HUDEP-2 (cell line): ENCODE data around the gene GPC1.

Source experiments
- DNase-seq, 76 experiments: peaks; one replicate each; lab custom pipeline; 2025; ENCODE audit not compliant: unreplicated experiment in 76 of 76; lab: John Stamatoyannopoulos, UW

GPC1 gene

DNA sequence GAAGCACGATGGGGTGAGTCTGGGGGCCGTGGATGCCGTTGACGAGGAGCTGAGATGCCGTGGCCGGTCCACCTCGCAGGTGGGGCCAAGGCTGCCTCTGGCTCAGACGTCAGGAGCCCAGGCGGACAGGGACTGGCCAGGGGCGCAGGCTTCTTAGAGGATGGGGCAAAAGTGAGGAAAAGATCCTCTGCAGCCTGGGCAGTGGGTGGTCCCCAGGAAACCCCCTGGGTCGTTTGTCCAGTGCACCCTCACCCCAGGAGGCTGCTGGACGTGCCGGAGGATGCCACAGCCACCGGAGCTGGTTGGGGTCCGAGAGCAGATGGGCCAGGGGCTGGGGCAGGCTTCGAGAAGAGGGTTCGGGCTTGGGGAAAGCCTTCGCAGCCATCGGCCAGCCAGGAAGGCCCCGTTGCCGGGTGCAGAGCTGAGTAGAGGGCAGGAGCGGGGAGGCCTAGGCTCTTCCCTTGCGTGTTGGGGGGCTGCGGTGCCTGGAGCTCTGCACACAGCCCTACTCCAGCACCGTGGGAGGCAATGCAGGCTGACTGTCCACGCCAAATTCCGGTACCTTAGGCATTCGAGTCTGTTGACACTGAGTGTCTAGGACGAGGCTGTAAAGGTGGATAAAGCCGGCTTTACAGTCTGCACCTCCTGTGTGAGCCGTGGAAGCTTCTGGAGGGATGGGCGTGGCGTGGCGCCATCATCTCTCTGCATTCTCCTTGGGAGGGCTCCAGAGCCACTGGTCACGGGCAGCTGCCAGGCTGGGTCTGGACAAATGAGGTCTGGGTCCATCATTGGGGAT, 18.8 kb downstream of the GPC1 start:
- no peak for DNase-seq

DNA sequence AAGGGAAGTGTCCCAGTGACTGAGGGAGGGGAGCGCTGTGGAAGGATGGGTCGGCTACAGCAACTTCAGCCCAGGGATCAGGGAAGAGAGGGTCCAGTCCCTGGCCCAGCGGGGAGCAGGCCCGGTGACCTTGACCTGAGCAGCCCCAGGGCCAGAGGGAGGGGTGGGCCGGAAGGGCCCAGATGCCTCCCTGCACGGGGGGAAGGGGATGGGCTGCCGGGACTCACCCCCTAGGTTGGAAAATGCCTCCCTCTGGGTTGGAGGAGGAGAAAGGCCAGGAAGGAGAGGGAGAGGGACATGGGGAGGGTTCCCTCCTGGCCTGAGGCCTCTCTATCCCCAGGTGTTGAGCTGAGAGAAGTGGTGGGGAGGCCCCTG, 19.8 kb downstream of the GPC1 start:
- DNase-seq, result no peak

DNA sequence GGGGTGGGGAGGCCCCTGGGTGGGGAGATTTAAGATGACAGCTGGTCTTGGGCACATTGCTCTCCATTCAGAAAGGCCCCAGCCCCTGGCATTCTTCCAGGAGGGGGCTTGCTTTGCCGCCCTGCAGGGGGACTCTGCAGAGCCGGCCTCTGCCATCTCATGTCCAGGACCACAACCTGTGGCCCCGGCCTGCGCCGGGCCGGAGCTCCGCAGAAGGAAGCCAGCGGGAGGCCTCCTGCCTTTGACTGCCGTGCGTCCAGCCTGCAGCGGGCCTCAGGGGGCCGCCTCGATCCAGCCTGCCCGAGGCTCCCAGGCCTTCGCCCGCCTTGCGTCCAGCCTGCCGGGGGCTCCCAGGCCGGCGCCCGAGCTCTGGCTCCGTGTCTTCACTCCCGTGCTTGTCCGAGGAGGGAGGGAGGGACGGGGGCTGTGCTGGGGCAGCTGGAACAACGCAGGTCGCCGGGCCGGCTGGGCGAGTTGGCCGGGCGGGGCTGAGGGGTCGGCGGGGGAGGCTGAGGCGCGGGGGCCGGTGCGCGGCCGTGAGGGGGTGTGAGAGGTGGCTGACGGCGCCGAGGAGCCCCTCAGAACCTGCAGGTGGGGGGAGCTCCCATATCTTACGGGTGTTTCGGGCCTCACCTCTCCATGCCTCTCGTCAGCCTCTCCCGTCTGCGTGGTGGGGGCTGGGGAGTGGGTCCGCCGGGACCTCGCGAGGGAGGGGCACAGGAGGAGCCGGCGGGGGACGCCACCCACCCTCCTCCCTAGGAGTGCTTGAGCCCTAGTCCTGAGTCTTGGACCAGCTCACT, 20.4 kb downstream of the GPC1 start:
- DNase-seq, result no peak

DNA sequence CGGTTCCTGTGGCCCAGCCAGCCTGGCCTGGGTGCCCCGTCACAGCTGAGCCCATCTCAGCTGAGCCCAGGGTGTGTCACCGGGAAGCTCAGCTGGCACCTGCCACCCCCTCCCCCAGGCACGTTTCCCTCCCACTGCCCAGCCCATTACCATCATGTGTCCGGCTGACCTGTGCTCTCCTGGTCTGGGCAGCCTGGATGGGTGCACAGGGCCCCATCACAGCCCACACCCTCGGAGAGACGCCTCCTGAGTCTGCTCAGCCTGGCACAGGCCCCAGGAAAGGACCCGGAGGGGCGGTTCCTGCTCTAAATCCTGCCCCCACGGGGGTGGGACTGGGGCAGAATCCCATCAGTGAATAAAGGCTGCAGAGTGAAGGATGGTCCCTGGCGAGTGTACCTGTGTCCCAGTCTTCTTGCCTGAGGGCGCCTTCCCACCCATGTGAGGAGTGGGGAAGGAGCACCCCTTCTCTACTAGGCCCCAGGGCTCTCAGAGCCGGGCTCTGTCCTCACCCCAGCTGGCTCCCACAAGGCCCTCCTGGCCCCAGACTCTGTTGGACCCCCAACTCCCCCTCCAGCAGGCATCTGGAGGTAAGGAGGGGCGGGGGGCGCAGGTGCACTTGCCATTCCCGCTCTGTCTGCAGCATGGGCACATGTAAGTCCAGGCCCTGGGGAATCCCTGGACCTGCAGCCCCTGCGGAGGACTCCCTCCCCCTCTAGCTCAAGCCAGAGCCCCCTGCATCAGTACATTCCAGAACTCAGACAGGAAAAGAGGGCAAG, 21.2 kb downstream of the GPC1 start:
- no peak for DNase-seq

DNA sequence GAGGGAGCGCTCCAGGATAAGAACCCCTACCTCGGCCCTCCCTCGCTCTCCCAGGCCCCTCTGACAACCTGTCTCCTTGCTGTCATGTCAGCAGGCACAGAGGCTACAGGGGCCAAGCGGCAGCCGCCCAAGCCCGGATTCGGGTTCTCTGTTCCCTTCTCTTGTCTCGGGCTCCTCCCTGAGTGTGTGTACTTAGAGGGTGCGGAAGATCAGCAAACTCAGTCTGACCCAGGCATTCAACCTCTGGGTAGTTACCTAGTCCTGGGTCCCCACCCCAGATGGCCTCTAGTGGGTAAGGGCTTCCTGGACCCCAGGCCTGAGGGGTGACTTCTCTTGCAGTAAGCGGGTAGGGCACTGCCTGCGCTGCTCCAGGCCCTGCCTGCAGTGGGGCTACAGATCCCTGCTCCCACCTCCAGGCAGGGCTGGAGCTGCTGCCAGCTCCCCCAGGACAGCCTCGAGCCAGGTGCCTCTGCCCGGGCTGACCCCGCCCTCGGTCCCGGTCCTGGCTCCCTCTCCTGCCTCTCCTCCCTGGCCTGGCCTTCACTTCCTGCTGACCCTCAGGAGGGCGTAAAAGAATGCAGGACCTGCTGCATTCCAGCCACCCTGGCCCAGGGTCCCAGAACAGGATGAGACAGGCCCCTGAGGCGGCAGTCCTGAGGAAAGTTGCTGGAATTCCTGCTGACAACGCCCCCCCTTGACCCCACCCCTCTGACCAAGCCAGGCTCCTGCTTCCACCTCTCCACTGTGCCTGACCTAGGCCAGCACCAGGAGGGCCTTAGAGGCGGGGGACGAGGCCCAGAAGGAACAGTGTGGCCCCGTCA, 22.0 kb downstream of the GPC1 start:
- no peak for DNase-seq

DNA sequence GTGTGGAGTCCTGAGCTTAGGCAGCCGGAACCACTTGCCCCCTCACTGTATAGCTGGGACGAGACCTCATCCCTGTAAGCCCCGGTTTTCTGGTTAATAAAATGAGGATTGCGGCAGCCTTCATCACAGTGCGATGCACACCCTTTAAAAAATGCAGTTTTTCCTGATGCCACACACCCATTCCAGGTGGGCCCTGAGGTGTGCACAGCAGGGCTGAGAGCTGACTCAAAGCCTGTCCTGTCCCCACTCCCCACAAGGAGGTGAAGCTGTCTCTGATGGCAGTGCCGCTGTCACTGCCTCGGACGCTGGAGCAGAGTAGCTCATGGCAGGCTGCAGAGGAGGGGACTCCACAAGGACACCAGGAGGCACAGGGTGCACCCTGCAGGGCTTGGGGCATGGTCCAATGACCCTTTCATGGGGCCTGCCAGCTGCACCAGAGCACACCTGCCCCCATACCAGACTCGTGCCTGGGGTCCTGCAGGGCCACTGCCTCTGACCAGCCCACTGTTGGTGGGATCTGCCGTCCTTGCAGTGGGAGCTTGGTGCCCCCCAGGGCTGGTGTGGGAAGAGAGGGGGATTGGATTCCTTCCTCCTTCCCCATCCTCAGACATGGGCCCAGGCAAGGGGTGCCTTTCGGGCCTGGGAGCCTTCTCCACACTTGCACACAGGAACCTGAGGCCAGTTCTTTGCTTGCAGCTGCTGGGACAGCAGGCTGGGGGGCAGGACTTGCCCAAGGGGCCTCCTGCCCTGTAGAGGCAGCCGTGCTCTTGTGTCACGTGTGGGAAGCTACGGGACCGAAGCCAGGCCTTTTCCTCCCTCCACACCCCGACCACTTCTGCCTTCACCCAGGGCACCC, 22.8 kb downstream of the GPC1 start:
- no peak for DNase-seq

DNA sequence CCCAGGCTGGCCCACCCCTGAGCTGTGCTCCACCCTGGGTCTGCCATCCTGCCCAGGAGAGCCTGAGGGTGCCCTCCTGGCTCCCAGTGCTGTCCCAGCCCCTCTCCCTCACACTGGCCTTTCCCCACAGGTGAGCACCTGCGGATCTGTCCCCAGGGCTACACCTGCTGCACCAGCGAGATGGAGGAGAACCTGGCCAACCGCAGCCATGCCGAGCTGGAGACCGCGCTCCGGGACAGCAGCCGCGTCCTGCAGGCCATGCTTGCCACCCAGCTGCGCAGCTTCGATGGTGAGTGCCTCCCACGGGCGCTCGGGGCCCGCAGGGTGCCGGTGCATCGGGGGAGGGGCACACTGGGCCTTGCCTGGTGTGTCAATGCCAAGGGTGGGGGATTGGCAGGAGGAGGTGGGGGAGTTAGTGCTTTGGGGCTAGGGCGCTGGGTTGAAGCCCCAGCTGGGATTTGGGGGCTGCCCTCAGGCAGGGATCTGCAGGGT, 23.5 kb downstream of the GPC1 start:
- DNase-seq, result no peak

DNA sequence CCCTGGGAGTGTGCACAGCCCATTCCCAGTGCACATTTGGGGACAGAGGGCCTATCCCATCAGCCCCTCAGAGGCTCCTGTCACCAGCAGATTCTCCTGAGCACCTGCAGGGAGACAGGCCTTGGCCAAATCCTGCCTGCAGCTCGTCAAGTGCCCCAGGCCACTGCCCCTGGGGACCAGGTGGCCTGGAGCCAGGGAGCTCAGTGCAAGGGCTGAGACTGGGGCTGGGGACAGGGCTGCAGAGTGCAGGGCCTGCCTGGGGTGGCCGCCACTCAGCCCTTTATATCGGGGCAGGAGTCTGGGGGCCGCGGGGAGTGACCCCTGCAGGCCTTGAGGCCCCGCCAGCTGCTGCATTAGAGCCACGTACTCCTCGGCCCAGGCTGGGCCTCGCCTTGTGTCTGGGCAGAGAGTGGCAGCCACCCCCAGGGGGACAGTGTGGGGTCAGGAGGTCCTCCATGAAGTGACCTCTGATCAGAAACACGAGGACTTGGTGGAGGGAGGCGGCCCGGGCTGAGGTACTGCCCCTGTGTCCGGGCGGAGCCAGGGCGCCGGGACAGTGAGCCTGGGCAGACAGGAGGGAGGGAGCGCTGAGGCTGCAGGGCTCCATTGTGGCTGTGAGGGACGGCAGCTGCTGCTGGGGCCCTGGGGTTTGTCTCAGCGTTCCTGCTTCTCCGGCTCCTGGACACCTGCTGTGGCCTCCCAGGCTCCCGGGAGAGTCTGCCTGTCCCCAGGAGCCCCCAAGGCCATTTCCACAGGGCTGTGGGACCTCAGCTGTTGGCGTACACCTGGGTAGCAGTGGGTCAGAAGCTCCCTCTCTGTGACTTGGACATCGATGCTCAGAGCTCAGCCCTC, 24.2 kb downstream of the GPC1 start:
- DNase-seq, result no peak

DNA sequence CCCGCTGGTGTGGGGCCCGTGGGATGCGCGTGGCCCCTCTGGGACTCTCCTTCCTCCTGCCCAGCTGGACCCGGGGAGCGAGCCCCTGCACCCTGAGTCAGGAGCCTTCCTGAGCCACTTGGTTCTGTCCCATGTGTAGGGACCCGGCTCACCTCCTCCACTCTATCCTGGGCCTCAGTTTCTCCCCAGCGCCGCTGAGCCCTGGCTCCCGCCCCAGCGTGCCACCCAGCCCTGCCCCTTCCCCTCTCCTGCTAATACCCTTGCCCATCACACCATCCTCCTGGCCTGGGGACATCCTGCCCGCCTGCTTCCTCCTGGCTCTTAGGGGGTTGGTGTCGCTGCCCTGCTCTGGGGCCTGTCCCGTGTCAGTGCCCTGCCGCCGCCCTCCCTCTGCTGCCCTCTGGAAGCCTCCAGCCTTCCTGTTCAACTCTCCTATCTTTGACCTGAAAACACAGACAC, 24.8 kb downstream of the GPC1 start:
- no peak for DNase-seq

DNA sequence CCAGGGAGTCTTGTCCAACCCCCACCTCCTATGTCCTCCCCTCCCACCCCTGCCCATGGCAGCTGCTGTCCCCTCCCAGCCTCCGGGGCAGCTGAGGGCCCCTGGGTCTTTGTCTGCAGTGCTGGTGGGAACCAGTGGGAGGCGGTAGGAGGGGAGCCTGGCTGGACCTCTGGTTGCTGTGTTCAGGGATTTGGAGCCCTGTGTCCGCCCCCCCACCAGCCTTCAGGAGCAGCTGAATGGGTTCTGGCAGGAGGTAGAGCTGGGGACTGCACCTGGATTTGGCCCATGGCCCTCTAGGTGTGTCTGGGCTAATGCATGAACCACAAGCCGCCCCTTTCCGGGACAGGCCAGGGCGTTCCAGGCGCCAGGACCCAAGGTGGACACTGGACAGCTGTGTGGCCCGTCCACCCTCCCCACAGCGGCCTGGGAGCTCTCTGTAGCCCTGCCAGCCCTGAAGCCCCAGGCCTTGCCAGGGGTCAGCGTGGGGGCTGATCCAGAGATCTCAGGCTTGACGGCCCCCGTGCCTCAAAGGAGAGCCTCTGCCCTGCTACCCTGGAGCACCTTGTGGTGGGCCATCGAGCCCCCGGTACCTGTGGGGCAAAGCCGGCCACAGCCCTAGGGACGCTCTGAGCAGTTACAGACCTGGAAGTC, 25.4 kb downstream of the GPC1 start:
- DNase-seq, result no peak

DNA sequence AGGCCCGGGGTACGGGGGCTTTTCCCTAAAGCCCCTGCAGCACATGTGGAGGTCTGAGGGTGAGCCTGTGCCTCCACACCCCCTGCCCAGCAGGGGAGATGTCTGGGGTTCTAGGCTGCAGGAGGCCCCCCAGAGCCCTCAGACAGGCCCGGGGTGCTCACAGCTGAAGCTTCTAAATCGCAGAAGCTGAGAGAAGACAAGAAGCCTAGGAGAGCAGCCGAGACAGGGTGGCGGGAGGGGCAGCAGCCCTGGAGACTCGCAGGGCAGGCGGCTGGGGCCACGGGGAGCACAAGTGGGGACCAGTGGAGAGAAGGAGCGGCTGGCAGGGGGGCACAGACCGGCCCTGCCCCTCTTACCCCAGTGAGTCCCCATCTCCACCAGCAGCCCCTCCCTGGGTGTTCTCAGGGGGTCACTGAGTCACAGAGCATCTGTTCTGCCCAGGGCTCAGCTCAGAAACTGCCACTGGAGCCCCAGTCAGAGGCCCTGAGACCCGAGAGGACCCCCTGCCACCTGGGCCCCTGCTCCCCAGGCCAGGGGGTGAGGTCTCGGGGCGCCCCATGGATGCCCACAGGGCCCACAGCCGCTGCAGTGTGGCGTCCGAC, 26.1 kb downstream of the GPC1 start:
- no peak for DNase-seq

DNA sequence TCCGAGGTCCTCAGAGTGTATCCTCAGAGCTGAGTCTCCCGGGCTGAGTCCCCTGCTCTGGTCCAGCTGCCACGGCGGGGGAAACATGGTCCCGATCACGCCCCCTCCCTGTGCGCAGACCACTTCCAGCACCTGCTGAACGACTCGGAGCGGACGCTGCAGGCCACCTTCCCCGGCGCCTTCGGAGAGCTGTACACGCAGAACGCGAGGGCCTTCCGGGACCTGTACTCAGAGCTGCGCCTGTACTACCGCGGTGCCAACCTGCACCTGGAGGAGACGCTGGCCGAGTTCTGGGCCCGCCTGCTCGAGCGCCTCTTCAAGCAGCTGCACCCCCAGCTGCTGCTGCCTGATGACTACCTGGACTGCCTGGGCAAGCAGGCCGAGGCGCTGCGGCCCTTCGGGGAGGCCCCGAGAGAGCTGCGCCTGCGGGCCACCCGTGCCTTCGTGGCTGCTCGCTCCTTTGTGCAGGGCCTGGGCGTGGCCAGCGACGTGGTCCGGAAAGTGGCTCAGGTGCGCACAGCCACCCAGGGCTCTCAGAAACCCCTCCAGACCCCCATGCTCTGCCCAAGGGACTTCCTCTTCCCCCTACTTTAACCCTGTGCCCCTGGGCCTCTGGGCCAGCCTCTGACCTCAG, 26.7 kb downstream of the GPC1 start:
- DNase-seq, result no peak

DNA sequence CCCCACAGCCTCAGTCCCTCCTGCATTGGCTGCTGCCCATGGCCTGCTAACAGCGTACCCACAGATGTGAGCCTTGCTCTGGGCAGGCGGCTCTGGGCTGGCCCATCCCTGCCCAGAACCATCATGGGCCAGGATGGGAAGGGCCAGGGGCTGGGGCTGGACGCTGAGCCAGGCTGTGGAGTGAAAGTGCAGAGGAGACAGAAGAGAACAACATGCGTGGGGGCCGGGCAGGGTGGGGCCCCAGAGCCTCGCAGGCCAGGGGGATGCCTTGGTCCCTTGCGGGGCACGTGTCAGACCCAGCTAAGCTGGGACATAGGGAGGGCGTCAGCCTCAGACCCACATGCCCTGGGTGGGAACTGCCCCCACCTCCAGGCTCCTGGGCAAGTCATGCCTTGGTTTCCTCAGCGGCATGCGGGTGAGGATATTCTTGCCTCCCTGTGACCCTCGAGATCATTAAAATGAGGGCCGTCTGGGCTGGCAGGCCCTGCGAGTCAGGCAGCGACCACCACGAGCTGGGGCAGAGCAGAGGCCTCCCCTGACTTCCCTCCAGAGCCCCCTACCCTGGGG, 27.3 kb downstream of the GPC1 start:
- no peak for DNase-seq

DNA sequence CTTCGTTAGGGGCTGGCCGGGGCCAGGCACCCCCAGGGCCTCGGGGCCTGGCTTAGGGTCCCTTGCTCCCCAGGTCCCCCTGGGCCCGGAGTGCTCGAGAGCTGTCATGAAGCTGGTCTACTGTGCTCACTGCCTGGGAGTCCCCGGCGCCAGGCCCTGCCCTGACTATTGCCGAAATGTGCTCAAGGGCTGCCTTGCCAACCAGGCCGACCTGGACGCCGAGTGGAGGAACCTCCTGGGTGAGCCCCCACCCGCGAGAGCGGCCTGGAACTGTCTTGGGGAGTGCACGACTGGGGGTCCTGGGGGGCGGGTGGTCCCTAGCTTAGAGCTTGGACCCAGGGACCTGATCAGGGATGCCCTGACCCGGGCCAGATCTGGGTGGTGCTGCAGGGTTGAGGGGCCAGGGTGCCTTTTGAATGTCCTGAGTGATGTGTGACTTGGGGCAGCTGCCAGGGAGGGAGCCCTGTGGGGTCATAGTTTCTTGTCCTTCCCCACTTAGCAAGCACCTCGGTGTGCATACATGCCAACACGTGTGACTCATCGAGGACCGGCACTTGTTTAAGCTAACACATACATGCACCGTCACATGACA, 27.9 kb downstream of the GPC1 start:
- no peak for DNase-seq

DNA sequence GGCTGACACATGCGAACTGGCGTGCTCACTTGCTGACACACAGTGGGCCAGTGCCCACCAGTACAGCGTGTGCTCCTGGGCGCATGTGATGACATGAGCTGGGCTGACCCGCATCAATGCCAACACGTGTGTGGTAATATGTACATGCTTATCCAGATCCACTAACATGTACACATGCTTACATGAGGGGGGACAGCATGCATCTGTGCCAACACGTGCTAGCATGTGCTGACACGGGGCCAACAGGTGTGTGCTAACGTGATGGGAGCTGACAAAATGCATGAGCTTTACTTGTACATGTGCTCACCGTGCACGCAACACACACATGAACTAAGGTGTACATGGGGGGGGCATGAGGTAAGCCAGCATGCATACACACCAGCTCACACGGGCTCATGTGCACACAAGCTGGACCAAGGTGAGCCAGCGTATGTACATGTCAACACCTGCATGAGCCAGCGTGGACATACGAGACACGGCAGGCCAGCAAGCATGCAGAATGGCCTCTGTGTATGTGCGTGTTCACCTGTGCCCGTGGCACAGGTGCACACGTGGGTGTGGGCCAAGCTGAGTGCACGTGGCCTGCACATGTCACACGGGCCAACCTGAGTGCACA, 28.5 kb downstream of the GPC1 start:
- DNase-seq, result no peak
